ENCODE data around the gene PAQR5. TPM values are rescaled to one million over a fixed set of nuclear protein-coding genes. Genes with fewer than 3 reads are reported as not detected.

Gene PAQR5
- total and polyA plus RNA-seq, 9 of the 15 experiments (the other 6 are each of a cell fraction or from before 2014, with no cell fraction given), result 0.04 to 0.08 TPM; not detected in 7

- Histone ChIP-seq H3K4me1 (replicated peaks in 1 of 2; ENCODE audit: control insufficient read depth in 2 of 2, insufficient read depth in 2 of 2, low read length in 2 of 2) (peaks cover 0 to 4% of the 10 kb centered on the region in 2 experiments; a peak in 1 of 5 replicates), H3K4me3 (no peak overlapping the region), H3K4me2 (ENCODE audit: insufficient read depth, low read length) (no peak overlapping the region), H3K9ac (ENCODE audit: insufficient read depth in 1 of 2, low read depth in 2 of 2, low read length in 2 of 2) (no peak overlapping the region), H2AFZ (ENCODE audit: low read depth, low read length) (no peak overlapping the region), H3K27me3 (ENCODE audit: control insufficient read depth in 2 of 2, insufficient read depth in 2 of 2, low read length in 2 of 2) (peaks cover 11 to 46% of the 10 kb centered on the region in 2 experiments; a peak in 4 of 5 replicates), H3K9me1 (ENCODE audit: control insufficient read depth, insufficient read depth, low read length) (no peaks in the 10 kb centered on the region), H4K20me1 (replicated peaks; ENCODE audit: control insufficient read depth, insufficient read depth, low read length) (no peaks in the 10 kb centered on the region; the same call in 1 of the 2 replicates), H3K36me3 (ENCODE audit: control insufficient read depth, insufficient read depth, low read length) (no peaks in the 10 kb centered on the region), H3K9me3 (replicated peaks; ENCODE audit: control insufficient read depth, insufficient read depth, low read depth, low read length) (no peaks in the 10 kb centered on the region), H3K27ac (ENCODE audit: extremely low read depth, low read depth, low read length) (no peak overlapping the region), H3K79me2 (ENCODE audit: control insufficient read depth, insufficient read depth, low read length) (no peaks in the 10 kb centered on the region)
- POLR2A ChIA-PET, result interaction anchor here (1.1 kb wide), 1 partner anchor 11 kb away, joined by 4 read pairs; no protein-coding TSS in a partner anchor
- 3% methylated on average over 5 of the region's 5 CpGs for WGBS (ENCODE audit: insufficient coverage, low coverage, missing lambda C conversion rate)
- intact Hi-C loops (cut with micrococcal nuclease), result no loop called here
- BruUV-seq (replicated peaks), result no TSS peak
- in situ Hi-C loops (cut with MboI), result no loop called here
- TF ChIP-seq RFX1 (IDR thresholded peaks at IDR 0.05), result peak; percentile 33; the same call in 1 of the 2 replicates
- TF ChIP-seq, protein P1, sequence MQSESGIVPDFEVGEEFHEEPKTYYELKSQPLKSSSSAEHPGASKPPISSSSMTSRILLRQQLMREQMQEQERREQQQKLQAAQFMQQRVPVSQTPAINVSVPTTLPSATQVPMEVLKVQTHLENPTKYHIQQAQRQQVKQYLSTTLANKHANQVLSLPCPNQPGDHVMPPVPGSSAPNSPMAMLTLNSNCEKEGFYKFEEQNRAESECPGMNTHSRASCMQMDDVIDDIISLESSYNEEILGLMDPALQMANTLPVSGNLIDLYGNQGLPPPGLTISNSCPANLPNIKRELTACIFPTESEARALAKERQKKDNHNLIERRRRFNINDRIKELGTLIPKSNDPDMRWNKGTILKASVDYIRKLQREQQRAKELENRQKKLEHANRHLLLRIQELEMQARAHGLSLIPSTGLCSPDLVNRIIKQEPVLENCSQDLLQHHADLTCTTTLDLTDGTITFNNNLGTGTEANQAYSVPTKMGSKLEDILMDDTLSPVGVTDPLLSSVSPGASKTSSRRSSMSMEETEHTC (IDR thresholded peaks at IDR 0.05), result no peak
- CTCF ChIA-PET (ENCODE audit: low intra/inter-chr PET ratio), result interaction anchor here (0.6 kb wide), 1 partner anchor 80 kb away, joined by 3 read pairs; no protein-coding TSS in a partner anchor
- FAIRE-seq (no peak), DNase-seq (ENCODE audit: extremely low read depth in 1 of 4, low spot score in 3 of 4) (no peak), ATAC-seq (no peak)
These were observed 25.2 kb downstream of the PAQR5 start for GRCh38 chr15:69323893-69324430.

GRCh38 chr15:69324565-69324964 lies 25.9 kb downstream of the PAQR5 start:
- no peak for FAIRE-seq
- 0% methylated on average over 5 of the region's 5 CpGs for WGBS (ENCODE audit: insufficient coverage, low coverage, missing lambda C conversion rate)
- intact Hi-C loops (cut with micrococcal nuclease), result no loop called here

More at GRCh38 chr15:69324565-69324964, 25.9 kb downstream of the PAQR5 start:
- Histone ChIP-seq H3K4me3 (no peak overlapping the region), H3K27me3 (ENCODE audit: control insufficient read depth in 2 of 2, insufficient read depth in 2 of 2, low read length in 2 of 2) (peaks cover 11 to 42% of the 10 kb centered on the region in 2 experiments; a peak in 4 of 5 replicates), H3K9ac (ENCODE audit: insufficient read depth in 1 of 2, low read depth in 2 of 2, low read length in 2 of 2) (no peak overlapping the region), H3K36me3 (ENCODE audit: control insufficient read depth, insufficient read depth, low read length) (no peaks in the 10 kb centered on the region), H3K4me2 (ENCODE audit: insufficient read depth, low read length) (no peak overlapping the region), H3K9me3 (replicated peaks; ENCODE audit: control insufficient read depth, insufficient read depth, low read depth, low read length) (no peaks in the 10 kb centered on the region), H3K4me1 (replicated peaks in 1 of 2; ENCODE audit: control insufficient read depth in 2 of 2, insufficient read depth in 2 of 2, low read length in 2 of 2) (peaks cover 0 to 4% of the 10 kb centered on the region in 2 experiments; a peak in 1 of 5 replicates), H4K20me1 (replicated peaks; ENCODE audit: control insufficient read depth, insufficient read depth, low read length) (no peaks in the 10 kb centered on the region; the same call in 1 of the 2 replicates), H3K79me2 (ENCODE audit: control insufficient read depth, insufficient read depth, low read length) (no peaks in the 10 kb centered on the region), H2AFZ (ENCODE audit: low read depth, low read length) (no peak overlapping the region), H3K9me1 (ENCODE audit: control insufficient read depth, insufficient read depth, low read length) (no peaks in the 10 kb centered on the region), H3K27ac (ENCODE audit: extremely low read depth, low read depth, low read length) (no peak overlapping the region)
- DNase-seq (ENCODE audit: extremely low read depth in 1 of 4, low spot score in 3 of 4), result no peak
- ChIA-PET POLR2A (interaction anchor here (1.1 kb wide), 1 partner anchor 10 kb away, joined by 4 read pairs; no protein-coding TSS in a partner anchor), CTCF (ENCODE audit: low intra/inter-chr PET ratio) (no interaction called here)
- BruUV-seq (replicated peaks), result no TSS peak
- no peak for TF ChIP-seq BRCA1 (IDR thresholded peaks at IDR 0.05)
- TF ChIP-seq BRCA1 (CRISPR knock-in tag; IDR thresholded peaks at IDR 0.05), result no peak
- TF ChIP-seq HMG20B (CRISPR knock-in tag; IDR thresholded peaks at IDR 0.05), result no peak
- no peak for TF ChIP-seq ELF2 (CRISPR knock-in tag; IDR thresholded peaks at IDR 0.05)
- no peak for TF ChIP-seq EZH2 (IDR thresholded peaks at IDR 0.05; ENCODE audit: borderline replicate concordance, low read depth, low read length)
- ATAC-seq, result no peak
- in situ Hi-C loops (cut with MboI), result no loop called here
